Prostate gland (tissue), 2 donors: ENCODE data around the gene TACC2.

ENCODE experiments used
- POLR2A ChIP-seq: fragments of 450-650 bp; IDR thresholded peaks from one replicate; pipeline ENCODE4 v1.6.1; 2016; ENCODE audit warnings: antibody characterized with exemption, mild to moderate bottlenecking
- TF ChIP-seq, protein P1 (sequence below), 4 experiments: fragments of 200-600 bp in 2 of 4; fragments of 450-650 bp in 2 of 4; sonication (generic) in 2 of 4; IDR thresholded peaks; 1 replicate in 3 of 4; 2 replicates in 1 of 4; pipeline ENCODE4 v1.5.1; 2016 to 2019; ENCODE audit warnings: antibody characterized with exemption in 4 of 4, mild to moderate bottlenecking in 2 of 4, moderate library complexity in 2 of 4

DNA sequence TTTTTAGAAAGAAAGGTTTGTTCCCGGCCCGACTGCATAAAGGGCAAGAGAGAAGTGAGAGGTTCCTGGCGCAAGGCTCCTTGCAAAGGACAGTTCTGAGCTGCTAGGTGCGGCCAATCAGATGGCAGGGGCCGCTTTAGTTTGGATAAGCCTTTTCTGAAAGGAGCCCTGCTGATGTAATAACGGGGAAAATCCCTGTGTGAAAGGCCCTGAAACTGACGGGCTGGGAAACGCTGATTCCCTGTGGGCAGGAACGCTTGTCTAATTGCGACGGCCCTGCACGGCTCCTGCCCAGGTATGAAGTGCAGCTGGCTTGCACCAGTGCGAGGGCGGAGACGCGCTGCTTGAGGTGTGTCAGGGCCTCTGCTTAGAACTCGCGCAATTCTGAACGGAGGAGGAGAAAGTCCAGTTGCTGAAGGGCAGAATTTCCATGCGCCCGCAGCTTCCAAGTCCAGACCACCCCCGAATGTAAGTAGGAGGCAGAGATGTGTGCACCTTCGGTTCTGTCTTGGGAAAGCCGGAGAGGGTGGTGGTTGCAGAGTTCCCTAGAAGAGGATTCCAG is 30.5 kb downstream of the TACC2 start:
- TF ChIP-seq, protein P1, sequence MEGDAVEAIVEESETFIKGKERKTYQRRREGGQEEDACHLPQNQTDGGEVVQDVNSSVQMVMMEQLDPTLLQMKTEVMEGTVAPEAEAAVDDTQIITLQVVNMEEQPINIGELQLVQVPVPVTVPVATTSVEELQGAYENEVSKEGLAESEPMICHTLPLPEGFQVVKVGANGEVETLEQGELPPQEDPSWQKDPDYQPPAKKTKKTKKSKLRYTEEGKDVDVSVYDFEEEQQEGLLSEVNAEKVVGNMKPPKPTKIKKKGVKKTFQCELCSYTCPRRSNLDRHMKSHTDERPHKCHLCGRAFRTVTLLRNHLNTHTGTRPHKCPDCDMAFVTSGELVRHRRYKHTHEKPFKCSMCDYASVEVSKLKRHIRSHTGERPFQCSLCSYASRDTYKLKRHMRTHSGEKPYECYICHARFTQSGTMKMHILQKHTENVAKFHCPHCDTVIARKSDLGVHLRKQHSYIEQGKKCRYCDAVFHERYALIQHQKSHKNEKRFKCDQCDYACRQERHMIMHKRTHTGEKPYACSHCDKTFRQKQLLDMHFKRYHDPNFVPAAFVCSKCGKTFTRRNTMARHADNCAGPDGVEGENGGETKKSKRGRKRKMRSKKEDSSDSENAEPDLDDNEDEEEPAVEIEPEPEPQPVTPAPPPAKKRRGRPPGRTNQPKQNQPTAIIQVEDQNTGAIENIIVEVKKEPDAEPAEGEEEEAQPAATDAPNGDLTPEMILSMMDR (IDR thresholded peaks at IDR 0.05), result no peak
- peak; percentile 78 for TF ChIP-seq POLR2A
